Lung (tissue), 12 donors: Measurements from ENCODE around the gene SRCIN1. TPM values are rescaled to one million over a fixed set of nuclear protein-coding genes. Genes with fewer than 3 reads are reported as not detected.

ENCODE experiments used
- ATAC-seq: fragments of 200-7000 bp; cut with Tn5 transposase; one replicate; pipeline ENCODE4 v1.9.1; 2020; ENCODE audit warnings: moderate number of reproducible peaks; ENCODE audit not compliant: insufficient read depth, low FRiP score
- DNase-seq, 3 donors: peaks; one replicate each; pipeline ENCODE4 v3.0.0-alpha.2; 2013 to 2017
- H3K27ac ChIP-seq, 2 donors: one replicate each; pipeline ENCODE4 v1.5.1; 2013; ENCODE audit warnings: mild to moderate bottlenecking in 2 of 2, moderate library complexity in 2 of 2, control low read depth in 1 of 2, inconsistent platforms in 1 of 2, low read depth in 1 of 2, low read length in 1 of 2
- H3K27me3 ChIP-seq, 3 donors: one replicate each; pipeline ENCODE4 v1.5.1; 2013; ENCODE audit warnings: low read length in 2 of 3; ENCODE audit not compliant: control insufficient read depth in 3 of 3, insufficient read depth in 3 of 3
- H3K36me3 ChIP-seq, 4 donors: one replicate each; pipeline ENCODE4 v1.5.1; 2013; ENCODE audit warnings: low read length in 4 of 4, mild to moderate bottlenecking in 1 of 4, moderate library complexity in 1 of 4; ENCODE audit not compliant: control insufficient read depth in 4 of 4, insufficient read depth in 4 of 4
- H3K4me1 ChIP-seq, 5 donors: one replicate each; pipeline ENCODE4 v1.5.1; 2013; ENCODE audit warnings: low read length in 5 of 5, mild to moderate bottlenecking in 2 of 5, moderate library complexity in 1 of 5; ENCODE audit not compliant: control insufficient read depth in 5 of 5, insufficient read depth in 5 of 5
- H3K4me3 ChIP-seq: one replicate; pipeline ENCODE4 v1.5.1; 2013; ENCODE audit warnings: mild to moderate bottlenecking, control low read depth, moderate library complexity
- H3K9ac ChIP-seq, 2 donors: one replicate each; pipeline ENCODE4 v1.5.1; 2013; ENCODE audit warnings: low read length in 2 of 2, control low read depth in 1 of 2; ENCODE audit not compliant: insufficient read depth in 1 of 2
- H3K9me3 ChIP-seq, 4 donors: one replicate each; pipeline ENCODE4 v1.5.1; 2013; ENCODE audit warnings: low read length in 3 of 4, mild to moderate bottlenecking in 1 of 4, moderate library complexity in 1 of 4; ENCODE audit not compliant: control insufficient read depth in 4 of 4, insufficient read depth in 3 of 4
- CTCF ChIP-seq: IDR thresholded peaks from 2 replicates; pipeline ENCODE4 v1.5.1; 2012; ENCODE audit warnings: mild to moderate bottlenecking; ENCODE audit errors: control extremely low read depth, extremely low read depth
- WGBS, 2 donors: extraction: QIAGEN DNeasy Blood & Tissue Kit; methylation state at CpG; one replicate each; pipeline ENCODE4 v1.1.7; 2013; 5-methylcytosine and 5-hydroxymethylcytosine counted together
- polyA plus RNA-seq, 2 donors: library from polyadenylated mRNA; stranded (reverse); fragments of 200-250 nt; gene quantifications; one replicate each; pipeline ENCODE4 v1.2.1, GENCODE V29; 2013
- total RNA-seq, 2 donors: library from RNA; depleted of rRNA in 1 of 2; stranded (reverse); fragments of >200 nt in 1 of 2; gene quantifications; one replicate each; pipeline ENCODE4 v1.2.1, GENCODE V29; 2014 to 2021
- donor health status: control.
- donor health status: control.
- donor health status: Bipolar disorder and iron deficiency.
- donor health status: healthy.
- donor health status: DM: yes; HTN: yes; CAD: no.

The SRCIN1 gene
- total and polyA plus RNA-seq, 4 donors: 1.5 to 15.0 (median 2.5) TPM

GRCh38 chr17:38535886-38536285, 69.9 kb downstream of the SRCIN1 start:
- Histone ChIP-seq H3K36me3 (no peaks in the 10 kb centered on the region), H3K27me3 (peaks cover 0 to 16% (median 0%) of the 10 kb centered on the region in 3 donors), H3K4me1 (no peaks in the 10 kb centered on the region), H3K27ac (no peak overlapping the region), H3K4me3 (no peak overlapping the region), H3K9me3 (no peaks in the 10 kb centered on the region), H3K9ac (no peak overlapping the region)
- DNase-seq (no peak), ATAC-seq (no peak)
- 74 to 87% methylated on average over 8 of the region's 8 CpGs for WGBS, 2 donors
- no peak for TF ChIP-seq CTCF

GRCh38 chr17:38534498-38534885, 71.3 kb downstream of the SRCIN1 start:
- H3K27ac ChIP-seq: no peak overlapping the region
- H3K27me3 ChIP-seq: peaks cover 0 to 21% (median 0%) of the 10 kb centered on the region in 3 donors
- no peaks in the 10 kb centered on the region for H3K9me3 ChIP-seq
- H3K9ac ChIP-seq: no peak overlapping the region
- DNase-seq: no peak
- no peaks in the 10 kb centered on the region for H3K36me3 ChIP-seq
- no peaks in the 10 kb centered on the region for H3K4me1 ChIP-seq
- no peak for TF ChIP-seq CTCF
- no peak overlapping the region for H3K4me3 ChIP-seq
- ATAC-seq: no peak
- WGBS, 2 donors: 66 to 68% methylated on average over 7 of the region's 7 CpGs

DNA sequence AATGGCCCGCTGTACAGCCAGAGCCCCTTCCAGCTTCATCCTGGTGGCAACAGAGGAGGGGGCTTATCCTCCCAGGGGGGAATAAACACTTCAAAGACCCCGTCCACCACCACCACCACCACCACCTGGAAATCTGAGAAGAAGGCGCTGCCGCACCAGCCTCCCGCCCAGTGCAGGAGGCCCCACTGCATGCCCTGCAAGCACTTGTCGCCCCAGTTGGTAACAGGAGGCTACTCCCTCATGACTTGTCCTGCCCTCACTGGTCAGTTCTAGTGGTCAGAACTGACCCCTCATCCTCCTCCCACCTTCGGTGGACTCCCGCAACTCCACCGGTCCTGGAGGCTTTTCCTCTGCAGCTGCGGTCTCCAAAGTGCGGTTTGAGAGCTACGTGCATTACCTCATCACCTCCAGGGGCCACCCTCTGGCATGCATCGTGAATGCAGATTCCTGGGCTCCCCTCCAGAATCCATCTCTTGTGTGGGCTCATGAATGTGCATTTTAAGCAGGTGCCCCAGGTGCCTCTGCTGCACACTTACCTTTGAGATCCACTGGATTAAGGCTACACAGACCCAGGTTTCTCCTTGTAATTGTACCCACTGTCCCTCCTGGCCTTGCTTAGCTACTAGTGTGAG, 71.8 kb downstream of the SRCIN1 start:
- Histone ChIP-seq H3K36me3 (no peaks in the 10 kb centered on the region), H3K27me3 (peaks cover 0 to 21% (median 0%) of the 10 kb centered on the region in 3 donors), H3K4me1 (no peaks in the 10 kb centered on the region), H3K4me3 (no peak overlapping the region), H3K9me3 (no peaks in the 10 kb centered on the region), H3K27ac (no peak overlapping the region), H3K9ac (no peak overlapping the region)
- ATAC-seq (no peak), DNase-seq (no peak)
- no peak for TF ChIP-seq CTCF
- WGBS, 2 donors: 65 to 75% methylated on average over 13 of the region's 13 CpGs

DNA sequence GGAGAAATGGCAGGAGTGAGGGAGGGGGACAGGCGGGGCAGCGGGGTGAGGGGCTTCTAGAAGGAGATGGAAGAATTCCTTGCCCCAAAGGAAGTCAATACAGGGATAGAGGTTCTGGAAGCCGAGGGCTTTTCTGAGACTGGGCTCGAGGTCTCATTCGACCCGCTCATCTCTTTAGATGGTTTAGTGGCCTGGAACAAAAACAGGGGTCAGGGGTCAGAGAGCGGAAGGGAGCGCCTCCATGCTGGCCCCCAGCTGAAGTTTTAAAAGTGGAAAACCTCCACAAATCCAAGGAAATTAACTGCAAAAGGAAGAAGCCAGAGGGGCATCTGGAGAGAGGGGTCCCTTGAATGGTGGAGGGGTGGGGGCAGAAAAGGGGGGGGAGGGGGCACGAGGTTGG, 72.5 kb downstream of the SRCIN1 start:
- peaks cover 0 to 23% (median 0%) of the 10 kb centered on the region in 3 donors for H3K27me3 ChIP-seq

More for the DNA sequence above, 72.5 kb downstream of the SRCIN1 start:
- DNase-seq: no peak
- H3K4me3 ChIP-seq: no peak overlapping the region
- no peak for TF ChIP-seq CTCF
- no peaks in the 10 kb centered on the region for H3K36me3 ChIP-seq
- no peak for ATAC-seq
- WGBS, 2 donors: 65 to 75% methylated on average over 9 of the region's 9 CpGs
- no peak overlapping the region for H3K9ac ChIP-seq
- no peaks in the 10 kb centered on the region for H3K9me3 ChIP-seq
- H3K27ac ChIP-seq: no peak overlapping the region
- H3K4me1 ChIP-seq: no peaks in the 10 kb centered on the region
